GM19372 (cell line): Measurements from ENCODE around the gene CLEC5A.
"Not testable (repeated sequence)": the region's sequence is repeated elsewhere in the genome, so short reads cannot be mapped to it uniquely, and the experiment has no call there.

Source experiments
- ATAC-seq: cut with Tn5 transposase; IDR thresholded peaks from one replicate; pipeline ENCODE4 v1.9.1; 2021; ENCODE audit warnings: mild to moderate bottlenecking, low read depth, moderate library complexity; ENCODE audit not compliant: unreplicated experiment

CLEC5A gene

GRCh38 chr7:141949911-141950310 is 3.1 kb upstream of the CLEC5A start:
- ATAC-seq, result no peak

- ATAC-seq, result no peak
Measured at GRCh38 chr7:141949451-141949850, 2.7 kb upstream of the CLEC5A start.

- no peak for ATAC-seq
Measured at GRCh38 chr7:141949021-141949420, 2.2 kb upstream of the CLEC5A start.

GRCh38 chr7:141945356-141945755 is 1.4 kb downstream of the CLEC5A start:
- ATAC-seq, result no peak

- ATAC-seq, result no peak
Measured at GRCh38 chr7:141944811-141945210, 2.0 kb downstream of the CLEC5A start.

GRCh38 chr7:141943846-141944245 is 2.9 kb downstream of the CLEC5A start:
- ATAC-seq, result no peak

GRCh38 chr7:141941075-141941474 is 5.7 kb downstream of the CLEC5A start:
- no peak for ATAC-seq

GRCh38 chr7:141930211-141930610 is 16.6 kb downstream of the CLEC5A start:
- no peak for ATAC-seq

- no peak for ATAC-seq
Measured at GRCh38 chr7:141928845-141929195, 18.0 kb downstream of the CLEC5A start.

- ATAC-seq, result no peak
Measured at GRCh38 chr7:141928146-141928844, 18.5 kb downstream of the CLEC5A start.

- no peak for ATAC-seq
Measured at GRCh38 chr7:141920281-141920680, 26.5 kb downstream of the CLEC5A start.

GRCh38 chr7:141916099-141916498 is 30.7 kb downstream of the CLEC5A start, which contains the start of gene OR9A4:
Gene OR9A4 (plus strand): TSS chr7:141916399. CDS start chr7:141918876, 2,477 bp downstream.
- no peak for ATAC-seq

- ATAC-seq, result no peak
Measured at GRCh38 chr7:141915565-141915964, 31.2 kb downstream of the CLEC5A start.

GRCh38 chr7:141911391-141911790 is 35.4 kb downstream of the CLEC5A start:
- ATAC-seq, result no peak

- no peak for ATAC-seq
Measured at GRCh38 chr7:141906285-141906684, 40.5 kb downstream of the CLEC5A start.

- ATAC-seq, result not testable (repeated sequence)
Measured at GRCh38 chr7:141899366-141899765, 47.4 kb downstream of the CLEC5A start.

- ATAC-seq, result no peak
Measured at GRCh38 chr7:141891336-141891735, 55.4 kb downstream of the CLEC5A start.

GRCh38 chr7:141889321-141889720 is 57.5 kb downstream of the CLEC5A start:
- no peak for ATAC-seq

- no peak for ATAC-seq
Measured at GRCh38 chr7:141884539-141885225, 62.1 kb downstream of the CLEC5A start.

- ATAC-seq, result no peak
Measured at GRCh38 chr7:141880960-141881359, 65.8 kb downstream of the CLEC5A start.

GRCh38 chr7:141877365-141877764 is 69.4 kb downstream of the CLEC5A start:
- no peak for ATAC-seq
